ENCODE results near the gene UNC93B1.
"Not testable (repeated sequence)": the region's sequence is repeated elsewhere in the genome, so short reads cannot be mapped to it uniquely, and the experiment has no call there.

The UNC93B1 gene

GRCh38 chr11:67996622-67997474, 7.0 kb downstream of the UNC93B1 start:
- no peak overlapping the region for H3K4me3 ChIP-seq (ENCODE audit: low read depth in 1 of 2, low read length in 2 of 2)
- H3K9me3 ChIP-seq (ENCODE audit: insufficient read depth, low read length, severe bottlenecking): no peaks in the 10 kb centered on the region
- H3K9ac ChIP-seq (ENCODE audit: low read depth, low read length): no peak overlapping the region
- H3K27ac ChIP-seq (ENCODE audit: low read length): no peak overlapping the region
- H3K4me1 ChIP-seq (ENCODE audit: insufficient read depth, low read length): 0 out of 2 replicates have a peak, but pooled peaks cover 3% of the 10 kb centered on the region
- no peak overlapping the region for H3K4me2 ChIP-seq (ENCODE audit: insufficient read depth, low read length)
- DNase-seq (peak; percentile 45), ATAC-seq (ENCODE audit: insufficient read depth, low read depth) (peak; percentile 77)
- H3K27me3 ChIP-seq (ENCODE audit: insufficient read depth, low read length, poor library complexity): no peaks in the 10 kb centered on the region
- H3K36me3 ChIP-seq (ENCODE audit: insufficient read depth, low read length): no peaks in the 10 kb centered on the region
- no peak overlapping the region for H2AFZ ChIP-seq (ENCODE audit: low read depth, low read length)
- no peaks in the 10 kb centered on the region for H4K20me1 ChIP-seq (ENCODE audit: insufficient read depth, low read length)
- no peaks in the 10 kb centered on the region for H3K79me2 ChIP-seq (ENCODE audit: insufficient read depth, low read length)
- TF ChIP-seq EZH2 (IDR thresholded peaks at IDR 0.05; ENCODE audit: borderline replicate concordance, low read depth, low read length, severe bottlenecking) (no peak), CTCF (IDR thresholded peaks at IDR 0.05; ENCODE audit: borderline replicate concordance, extremely low read depth, low read length, poor library complexity, severe bottlenecking) (no peak)

GRCh38 chr11:67996051-67996450, 7.8 kb downstream of the UNC93B1 start:
- Histone ChIP-seq H3K9me3 (ENCODE audit: insufficient read depth, low read length, severe bottlenecking) (no peaks in the 10 kb centered on the region), H3K9ac (ENCODE audit: low read depth, low read length) (no peak overlapping the region), H3K27ac (ENCODE audit: low read length) (no peak overlapping the region), H3K4me3 (ENCODE audit: low read depth in 1 of 2, low read length in 2 of 2) (no peak overlapping the region), H3K27me3 (ENCODE audit: insufficient read depth, low read length, poor library complexity) (no peaks in the 10 kb centered on the region), H3K4me1 (ENCODE audit: insufficient read depth, low read length) (0 out of 2 replicates have a peak, but pooled peaks cover 3% of the 10 kb centered on the region), H2AFZ (ENCODE audit: low read depth, low read length) (no peak overlapping the region), H3K4me2 (ENCODE audit: insufficient read depth, low read length) (no peak overlapping the region), H3K36me3 (ENCODE audit: insufficient read depth, low read length) (no peaks in the 10 kb centered on the region), H3K79me2 (ENCODE audit: insufficient read depth, low read length) (no peaks in the 10 kb centered on the region), H4K20me1 (ENCODE audit: insufficient read depth, low read length) (no peaks in the 10 kb centered on the region)
- ATAC-seq (ENCODE audit: insufficient read depth, low read depth) (no peak), DNase-seq (no peak)
- no peak for TF ChIP-seq CTCF (IDR thresholded peaks at IDR 0.05; ENCODE audit: borderline replicate concordance, extremely low read depth, low read length, poor library complexity, severe bottlenecking)

GRCh38 chr11:67995579-67995978, 8.3 kb downstream of the UNC93B1 start:
- not testable (repeated sequence) for H3K27ac ChIP-seq (ENCODE audit: low read length); H4K20me1 ChIP-seq (ENCODE audit: insufficient read depth, low read length); H3K9ac ChIP-seq (ENCODE audit: low read depth, low read length); H3K4me1 ChIP-seq (ENCODE audit: insufficient read depth, low read length); H2AFZ ChIP-seq (ENCODE audit: low read depth, low read length); H3K27me3 ChIP-seq (ENCODE audit: insufficient read depth, low read length, poor library complexity); H3K79me2 ChIP-seq (ENCODE audit: insufficient read depth, low read length); H3K4me2 ChIP-seq (ENCODE audit: insufficient read depth, low read length); ATAC-seq (ENCODE audit: insufficient read depth, low read depth); H3K36me3 ChIP-seq (ENCODE audit: insufficient read depth, low read length); H3K4me3 ChIP-seq (ENCODE audit: low read depth in 1 of 2, low read length in 2 of 2); H3K9me3 ChIP-seq (ENCODE audit: insufficient read depth, low read length, severe bottlenecking); DNase-seq

- H3K9me3 ChIP-seq (ENCODE audit: insufficient read depth, low read length, severe bottlenecking); H3K27ac ChIP-seq (ENCODE audit: low read length); DNase-seq; H4K20me1 ChIP-seq (ENCODE audit: insufficient read depth, low read length); H3K9ac ChIP-seq (ENCODE audit: low read depth, low read length); H3K79me2 ChIP-seq (ENCODE audit: insufficient read depth, low read length); ATAC-seq (ENCODE audit: insufficient read depth, low read depth); H3K4me1 ChIP-seq (ENCODE audit: insufficient read depth, low read length); H2AFZ ChIP-seq (ENCODE audit: low read depth, low read length); H3K4me2 ChIP-seq (ENCODE audit: insufficient read depth, low read length); H3K4me3 ChIP-seq (ENCODE audit: low read depth in 1 of 2, low read length in 2 of 2); H3K36me3 ChIP-seq (ENCODE audit: insufficient read depth, low read length); H3K27me3 ChIP-seq (ENCODE audit: insufficient read depth, low read length, poor library complexity): not testable (repeated sequence)
These were observed 8.8 kb downstream of the UNC93B1 start for GRCh38 chr11:67995129-67995528.

GRCh38 chr11:67994387-67994786, 9.5 kb downstream of the UNC93B1 start:
- H3K36me3 ChIP-seq (ENCODE audit: insufficient read depth, low read length); H3K4me1 ChIP-seq (ENCODE audit: insufficient read depth, low read length); H3K4me3 ChIP-seq (ENCODE audit: low read depth in 1 of 2, low read length in 2 of 2); H3K4me2 ChIP-seq (ENCODE audit: insufficient read depth, low read length); H3K9ac ChIP-seq (ENCODE audit: low read depth, low read length); H3K27me3 ChIP-seq (ENCODE audit: insufficient read depth, low read length, poor library complexity); H2AFZ ChIP-seq (ENCODE audit: low read depth, low read length); H3K9me3 ChIP-seq (ENCODE audit: insufficient read depth, low read length, severe bottlenecking); H3K79me2 ChIP-seq (ENCODE audit: insufficient read depth, low read length); DNase-seq; ATAC-seq (ENCODE audit: insufficient read depth, low read depth); H4K20me1 ChIP-seq (ENCODE audit: insufficient read depth, low read length); H3K27ac ChIP-seq (ENCODE audit: low read length): not testable (repeated sequence)

All from DND-41 (cell line).